Mucosa of descending colon (tissue), 3 donors: ENCODE results near the gene MAFG. TPM values are rescaled to one million over a fixed set of nuclear protein-coding genes. Genes with fewer than 3 reads are reported as not detected.
A peak's percentile ranks its signal among the peaks of the same experiment; 100 is the strongest.

Experiments used
- ATAC-seq: fragments of 200-7000 bp; cut with Tn5 transposase; one replicate; pipeline ENCODE4 v1.9.1; 2020; ENCODE audit warnings: mild to moderate bottlenecking, moderate library complexity
- DNase-seq, 3 donors: peaks; one replicate each; pipeline ENCODE4 v3.0.0-alpha.2; 2020
- H3K36me3 ChIP-seq: fragments of 200-600 bp; one replicate; pipeline ENCODE4 v1.8.0; 2021; ENCODE audit warnings: low read depth, mild to moderate bottlenecking
- H3K4me1 ChIP-seq: fragments of 200-600 bp; one replicate; pipeline ENCODE4 v1.8.0; 2021; ENCODE audit warnings: low read depth, mild to moderate bottlenecking
- H3K4me3 ChIP-seq: fragments of 200-600 bp; one replicate; pipeline ENCODE4 v1.8.0; 2021; ENCODE audit warnings: mild to moderate bottlenecking
- H3K9me3 ChIP-seq: fragments of 200-600 bp; one replicate; pipeline ENCODE4 v1.8.0; 2021; ENCODE audit warnings: mild to moderate bottlenecking
- intact Hi-C, 2 donors: fragments of 100-400 bp; cut with DNase I in 1 of 2; cut with micrococcal nuclease in 1 of 2; formaldehyde crosslinking; loops; one replicate each; pipeline versions ENCODE4 v1.11.0 to v1.11.1; 2022; cut with DNase I, micrococcal nuclease
- total RNA-seq, 3 donors: library from RNA; stranded (reverse); fragmentation: NEBNext Ultra II Directional in 2 of 3; extraction: Animal tissue kit (Norgen Biotek cat#: 25700) in 2 of 3; gene quantifications; one replicate each; pipeline versions ENCODE4 v1.2.1 to v1.2.4, GENCODE V29; 2021 to 2023
- TF ChIP-seq, protein P1 (sequence below): fragments of 200-600 bp; IDR thresholded peaks from one replicate; pipeline ENCODE4 v1.8.0; 2022; ENCODE audit warnings: antibody characterized with exemption, mild to moderate bottlenecking
- donor health status: DM: no; HTN: no; CAD: no; lungs with moderate emphysema.
- donor health status: DM: no; HTN: no; CAD: no.
- donor health status: DM: no; HTN: yes; CAD: no.

MAFG gene
- total RNA-seq, 3 donors from 2014 or later = 17.4 to 34.0 (median 21.1) TPM

DNA sequence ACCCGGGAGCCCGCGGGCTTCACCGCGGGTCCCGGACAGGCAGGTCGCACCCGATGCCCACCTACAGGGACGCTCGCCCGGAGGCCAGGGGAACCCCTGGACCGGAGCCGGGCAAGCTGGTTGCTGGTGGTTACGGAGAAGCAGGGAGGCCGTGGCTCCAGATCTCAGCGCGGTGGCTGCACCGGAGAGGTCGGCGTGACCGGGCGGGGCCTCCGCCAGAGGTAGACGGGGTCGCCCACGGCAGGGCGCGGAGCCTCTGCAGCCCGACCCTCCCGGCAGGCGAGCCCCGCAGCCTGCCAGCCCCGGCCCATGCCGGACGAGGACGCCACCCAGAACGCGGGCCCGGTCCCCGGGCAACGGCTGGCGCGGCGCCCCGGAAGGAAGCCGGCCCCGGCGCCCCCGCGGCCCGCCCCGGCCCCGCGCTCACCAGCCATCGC, 16.7 kb downstream of the MAFG start:
- peaks cover 12% of the 10 kb centered on the region for H3K4me1 ChIP-seq
- H3K36me3 ChIP-seq = peaks cover 9% of the 10 kb centered on the region
- intact Hi-C loops = no loop called here
- H3K4me3 ChIP-seq = peak overlapping the region; percentile 70
- peak; percentile 18 for ATAC-seq
- TF ChIP-seq, protein P1, sequence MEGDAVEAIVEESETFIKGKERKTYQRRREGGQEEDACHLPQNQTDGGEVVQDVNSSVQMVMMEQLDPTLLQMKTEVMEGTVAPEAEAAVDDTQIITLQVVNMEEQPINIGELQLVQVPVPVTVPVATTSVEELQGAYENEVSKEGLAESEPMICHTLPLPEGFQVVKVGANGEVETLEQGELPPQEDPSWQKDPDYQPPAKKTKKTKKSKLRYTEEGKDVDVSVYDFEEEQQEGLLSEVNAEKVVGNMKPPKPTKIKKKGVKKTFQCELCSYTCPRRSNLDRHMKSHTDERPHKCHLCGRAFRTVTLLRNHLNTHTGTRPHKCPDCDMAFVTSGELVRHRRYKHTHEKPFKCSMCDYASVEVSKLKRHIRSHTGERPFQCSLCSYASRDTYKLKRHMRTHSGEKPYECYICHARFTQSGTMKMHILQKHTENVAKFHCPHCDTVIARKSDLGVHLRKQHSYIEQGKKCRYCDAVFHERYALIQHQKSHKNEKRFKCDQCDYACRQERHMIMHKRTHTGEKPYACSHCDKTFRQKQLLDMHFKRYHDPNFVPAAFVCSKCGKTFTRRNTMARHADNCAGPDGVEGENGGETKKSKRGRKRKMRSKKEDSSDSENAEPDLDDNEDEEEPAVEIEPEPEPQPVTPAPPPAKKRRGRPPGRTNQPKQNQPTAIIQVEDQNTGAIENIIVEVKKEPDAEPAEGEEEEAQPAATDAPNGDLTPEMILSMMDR = no peak
- no peak for DNase-seq
- H3K9me3 ChIP-seq = no peaks in the 10 kb centered on the region

DNA sequence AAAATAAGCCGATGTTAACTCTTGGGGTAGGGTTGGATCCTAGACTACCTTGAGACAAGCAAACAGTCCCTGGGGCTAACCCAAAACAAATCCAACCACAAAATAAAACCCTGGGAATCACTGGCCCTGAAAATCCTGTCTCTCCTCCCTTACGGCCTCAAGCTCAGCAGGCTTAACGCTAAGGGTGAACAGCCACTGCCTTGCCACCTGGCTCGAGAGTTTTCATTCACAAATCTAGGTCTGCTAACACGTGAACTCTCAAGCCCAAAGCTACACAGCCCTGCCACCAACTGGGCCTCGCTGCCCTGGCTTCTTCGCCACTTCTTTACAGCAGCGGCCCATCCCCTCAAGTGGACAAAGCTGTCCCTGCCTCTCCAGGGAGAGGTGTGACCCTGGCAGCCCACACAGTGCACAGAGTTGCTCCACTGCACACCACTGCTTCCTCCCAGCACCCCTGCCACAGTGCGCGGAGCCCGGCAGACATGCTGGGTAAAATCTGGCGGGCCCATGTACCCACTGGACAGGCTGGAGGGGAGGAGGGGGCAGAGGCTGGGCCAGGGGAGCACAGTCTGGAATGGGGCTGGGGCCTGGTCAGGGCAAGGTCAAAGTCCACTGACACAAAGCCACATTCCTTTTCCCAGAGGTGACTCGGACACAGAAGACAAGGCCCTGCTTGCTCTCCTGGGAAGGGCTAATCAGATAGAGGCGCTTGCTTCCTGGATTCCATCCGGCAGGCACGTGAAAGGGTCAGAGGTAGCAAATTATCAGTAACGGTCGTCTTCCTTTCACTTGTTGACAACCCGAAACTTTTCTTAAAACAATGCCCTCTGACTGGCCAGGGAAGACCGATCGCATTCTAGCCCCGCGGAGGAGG, 17.3 kb downstream of the MAFG start:
- H3K4me3 ChIP-seq = peak overlapping the region; percentile 70
- peak in 2 of 3 donors; percentile 52 to 66 for DNase-seq
- no peaks in the 10 kb centered on the region for H3K9me3 ChIP-seq
- H3K4me1 ChIP-seq = peaks cover 12% of the 10 kb centered on the region
- intact Hi-C loops = no loop called here
- ATAC-seq = peak; percentile 55
- TF ChIP-seq, protein P1 = no peak
- H3K36me3 ChIP-seq = peaks cover 9% of the 10 kb centered on the region

DNA sequence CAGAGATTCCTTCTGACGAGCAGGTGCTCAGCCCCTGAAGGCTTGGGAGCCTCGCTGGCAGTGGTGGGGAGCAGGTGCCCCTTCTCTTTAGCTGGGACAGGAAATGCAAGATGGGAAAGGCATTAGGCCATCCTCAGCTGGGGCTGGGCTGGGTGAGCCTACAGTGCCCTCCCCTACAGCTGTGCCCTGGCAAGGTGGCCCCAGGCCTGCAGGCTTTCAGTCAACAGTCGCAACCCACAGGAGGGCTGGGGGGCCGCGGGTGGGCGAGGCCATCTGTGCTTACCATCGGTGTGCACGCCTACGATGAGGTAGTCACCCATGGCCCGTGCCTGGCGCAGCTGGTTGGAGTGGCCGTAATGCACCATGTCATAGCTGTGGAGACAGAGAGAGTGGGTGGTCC, 18.3 kb downstream of the MAFG start:
- peaks cover 4% of the 10 kb centered on the region for H3K36me3 ChIP-seq
- no peaks in the 10 kb centered on the region for H3K9me3 ChIP-seq
- ATAC-seq = no peak
- intact Hi-C loops = no loop called here
- peak in 1 of 3 donors; percentile 56 for DNase-seq
- H3K4me3 ChIP-seq = no peak overlapping the region
- TF ChIP-seq, protein P1 = no peak
- H3K4me1 ChIP-seq = peaks cover 12% of the 10 kb centered on the region

DNA sequence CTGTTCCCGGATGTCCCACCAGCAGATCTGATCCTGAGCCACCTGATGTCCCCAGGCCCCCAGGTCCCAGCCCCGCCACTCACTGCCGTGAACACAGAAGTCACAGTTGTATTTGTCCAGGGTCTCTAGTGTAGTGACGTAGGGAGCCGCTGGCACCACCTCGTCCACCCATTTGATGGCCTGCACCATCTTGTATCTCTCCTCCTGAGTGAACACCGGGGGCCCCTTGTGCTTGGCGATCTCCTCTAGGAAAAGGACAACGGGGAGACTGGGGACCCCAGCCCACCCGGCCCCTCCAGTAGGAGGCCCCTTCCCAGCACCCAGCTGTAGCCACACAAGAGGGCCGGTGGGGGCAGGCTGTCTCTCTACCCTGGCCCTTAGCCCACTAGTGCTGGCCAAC, 18.7 kb downstream of the MAFG start:
- Histone ChIP-seq H3K9me3 (no peaks in the 10 kb centered on the region), H3K4me1 (peaks cover 12% of the 10 kb centered on the region), H3K36me3 (no peaks in the 10 kb centered on the region), H3K4me3 (no peak overlapping the region)
- DNase-seq = peak in 1 of 3 donors; percentile 49
- TF ChIP-seq, protein P1 = no peak
- ATAC-seq = no peak
- intact Hi-C loops = no loop called here

DNA sequence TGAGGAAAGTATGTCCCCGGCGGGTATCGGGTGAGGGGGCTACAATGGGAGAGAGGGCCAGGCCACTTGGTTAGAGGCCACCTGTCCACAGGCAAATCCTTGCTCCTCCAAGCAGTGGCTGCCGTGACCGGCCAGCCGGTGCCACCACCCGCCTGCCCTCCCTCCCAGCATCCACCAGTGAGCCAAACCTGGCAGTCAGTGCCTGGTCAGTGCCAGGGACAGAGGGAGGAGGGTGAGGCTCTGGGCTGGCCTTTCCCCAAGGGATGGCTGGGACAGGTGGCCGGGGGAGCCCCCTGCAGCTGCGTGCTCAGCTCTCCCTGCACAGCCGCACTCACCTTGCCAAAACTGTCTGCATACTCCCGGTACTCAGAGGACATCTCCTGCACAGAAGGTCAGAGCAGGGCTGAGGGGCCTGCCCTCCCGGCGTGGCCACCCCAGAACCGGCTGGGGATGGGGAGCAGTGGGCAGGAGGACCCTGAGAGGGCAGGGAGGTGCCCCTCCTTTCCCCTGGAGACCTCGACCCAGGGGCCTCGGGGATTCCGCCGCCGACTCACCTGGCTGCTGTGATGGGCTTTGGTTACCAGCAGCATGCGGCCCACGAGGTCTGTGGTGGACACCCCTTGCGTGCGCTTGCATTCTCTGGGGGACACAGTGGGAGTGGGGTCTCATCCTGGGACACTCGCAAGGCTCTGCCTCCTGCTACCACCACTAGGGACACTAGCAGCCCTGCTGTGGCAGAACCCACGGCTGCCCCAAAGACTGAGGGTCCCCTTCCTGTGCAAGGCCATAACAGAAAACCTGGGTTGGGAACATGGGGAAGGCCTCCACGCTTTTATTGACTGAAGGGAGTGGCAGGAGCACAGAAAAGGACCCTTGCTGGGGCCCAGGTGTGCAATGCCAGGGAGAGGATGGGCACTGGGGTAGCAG, 20.1 kb downstream of the MAFG start:
- peaks cover 15% of the 10 kb centered on the region for H3K4me1 ChIP-seq
- H3K4me3 ChIP-seq = no peak overlapping the region
- no peaks in the 10 kb centered on the region for H3K9me3 ChIP-seq
- TF ChIP-seq, protein P1 = no peak
- H3K36me3 ChIP-seq = no peaks in the 10 kb centered on the region
- DNase-seq (no peak), ATAC-seq (no peak)
- intact Hi-C loops = no loop called here
